Hindlimb muscle (tissue), 1 donor: ENCODE measurements around the gene PCDHGB5. TPM values are rescaled to one million over a fixed set of nuclear protein-coding genes. Genes with fewer than 3 reads are reported as not detected.
"Not testable (repeated sequence)": the region's sequence is repeated elsewhere in the genome, so short reads cannot be mapped to it uniquely, and the experiment has no call there.

Experiments used
- DNase-seq: peaks from one replicate; pipeline ENCODE4 v3.0.0-alpha.2; 2013
- polyA plus RNA-seq: library from polyadenylated mRNA; unstranded; fragments of 120-200 nt; gene quantifications from one replicate; pipeline ENCODE4 v1.2.1, GENCODE V29; 2013; ENCODE audit not compliant: insufficient read length

Gene PCDHGB5
- polyA plus RNA-seq, 1 donor: 4.1 TPM

- DNase-seq: no peak
Measured at GRCh38 chr5:141382469-141383294, 15.1 kb upstream of the PCDHGB5 start, which contains the start of gene PCDHGA7. PCDHGA7 (plus strand) TSS chr5:141382742; CDS start chr5:141382900, 158 bp downstream.

GRCh38 chr5:141383345-141383744 lies 14.4 kb upstream of the PCDHGB5 start:
- DNase-seq: no peak

GRCh38 chr5:141384471-141385267 lies 13.1 kb upstream of the PCDHGB5 start:
- no peak for DNase-seq

GRCh38 chr5:141387557-141388311 lies 10.0 kb upstream of the PCDHGB5 start, which contains the start of gene PCDHGB4:
PCDHGB4 (plus strand) TSS chr5:141387698; CDS start chr5:141387885, 187 bp downstream.
- not testable (repeated sequence) for DNase-seq

- DNase-seq: no peak
Measured at GRCh38 chr5:141388661-141389060, 9.1 kb upstream of the PCDHGB5 start.

GRCh38 chr5:141389153-141390042 lies 8.3 kb upstream of the PCDHGB5 start:
- no peak for DNase-seq

GRCh38 chr5:141392429-141393198 lies 5.1 kb upstream of the PCDHGB5 start, which contains the start of gene PCDHGA8:
PCDHGA8 (plus strand) TSS chr5:141392633; CDS start chr5:141392814, 181 bp downstream.
- DNase-seq: no peak

- no peak for DNase-seq
Measured at GRCh38 chr5:141393267-141393666, 4.5 kb upstream of the PCDHGB5 start.

GRCh38 chr5:141394401-141395187 lies 3.2 kb upstream of the PCDHGB5 start:
- not testable (repeated sequence) for DNase-seq

- no peak for DNase-seq
Measured at GRCh38 chr5:141398608-141399007, 861 bp downstream of the PCDHGB5 start.

GRCh38 chr5:141399555-141400258 lies 2.0 kb downstream of the PCDHGB5 start:
- DNase-seq: no peak

- no peak for DNase-seq
Measured at GRCh38 chr5:141402553-141403243, 5.0 kb downstream of the PCDHGB5 start, which contains the start of gene PCDHGA9. PCDHGA9 (plus strand) TSS chr5:141402778; CDS start chr5:141402953, 175 bp downstream.

- DNase-seq: no peak
Measured at GRCh38 chr5:141403387-141403786, 5.6 kb downstream of the PCDHGB5 start.

- peak; percentile 18 for DNase-seq
Measured at GRCh38 chr5:141407790-141408505, 10.2 kb downstream of the PCDHGB5 start, which contains the start of gene PCDHGB6. PCDHGB6 (plus strand) TSS chr5:141408021; CDS start chr5:141408203, 182 bp downstream.

GRCh38 chr5:141409598-141410306 lies 12.0 kb downstream of the PCDHGB5 start:
- no peak for DNase-seq

GRCh38 chr5:141411575-141411974 lies 13.8 kb downstream of the PCDHGB5 start:
- no peak for DNase-seq
